ENCODE data around the gene ARHGAP6.

The ARHGAP6 gene

GRCh38 chrX:11148401-11148800 is 517.3 kb downstream of the ARHGAP6 start:
- Histone ChIP-seq H3K79me1 (ENCODE audit: low read depth, low read length) (no peaks in the 10 kb centered on the region), H2BK15ac (ENCODE audit: low read length) (no peak overlapping the region)
- WGBS, 2 donors (ENCODE audit: extremely low coverage in 2 of 2, insufficient read length in 2 of 2, insufficient replicate concordance in 1 of 2) = no CpG with 5 or more reads among the region's 7 CpGs

GRCh38 chrX:11146411-11146810 is 519.3 kb downstream of the ARHGAP6 start:
- Histone ChIP-seq H3K9me3 (replicated peaks in 1 of 2; ENCODE audit: control insufficient read depth in 2 of 2, insufficient read depth in 1 of 2, low read depth in 1 of 2, low read length in 2 of 2) (no peaks in the 10 kb centered on the region), H3K27me3 (ENCODE audit: control insufficient read depth in 3 of 3, insufficient read depth in 3 of 3, low read depth in 1 of 3, low read length in 3 of 3) (no peaks in the 10 kb centered on the region), H3K23ac (ENCODE audit: low read depth, low read length, poor library complexity) (no peak overlapping the region), H3K79me1 (ENCODE audit: low read depth, low read length) (no peaks in the 10 kb centered on the region), H3K4me1 (ENCODE audit: control insufficient read depth in 2 of 2, insufficient read depth in 1 of 2, low read depth in 1 of 2, low read length in 2 of 2) (peaks cover 0 to 2% of the 10 kb centered on the region in 2 donors), H3K9ac (ENCODE audit: low read depth, low read length, poor library complexity) (no peak overlapping the region), H2BK15ac (ENCODE audit: low read length) (no peak overlapping the region), H2BK120ac (ENCODE audit: low read depth, low read length) (no peak overlapping the region), H3K18ac (ENCODE audit: low read length) (no peak overlapping the region), H3K27ac (replicated peaks; ENCODE audit: low read length) (no peak overlapping the region), H4K91ac (ENCODE audit: low read depth, low read length, poor library complexity) (no peak overlapping the region), H2BK5ac (ENCODE audit: low read length) (no peak overlapping the region), H3K4me2 (ENCODE audit: insufficient read depth, low read length, poor library complexity, severe bottlenecking) (no peak overlapping the region), H2AK5ac (ENCODE audit: low read depth, low read length) (no peak overlapping the region), H2BK12ac (ENCODE audit: low read length) (no peak overlapping the region), H3K14ac (ENCODE audit: low read length) (no peak overlapping the region), H2AFZ (ENCODE audit: low read length) (no peak overlapping the region), H3K4ac (ENCODE audit: low read length) (no peak overlapping the region), H3K4me3 (ENCODE audit: low read length in 2 of 2) (no peak overlapping the region), H3K36me3 (replicated peaks in 1 of 2; ENCODE audit: control insufficient read depth in 2 of 2, insufficient read depth in 2 of 2, low read length in 2 of 2) (no peaks in the 10 kb centered on the region), H4K8ac (ENCODE audit: low read depth, low read length) (no peak overlapping the region)
- no peak for DNase-seq (ENCODE audit: low spot score)
- no CpG with 5 or more reads among the region's 1 CpG for WGBS, 2 donors (ENCODE audit: extremely low coverage in 2 of 2, insufficient read length in 2 of 2, insufficient replicate concordance in 1 of 2)

More at GRCh38 chrX:11148401-11148800, 517.3 kb downstream of the ARHGAP6 start:
- Histone ChIP-seq H3K27ac (replicated peaks; ENCODE audit: low read length) (no peak overlapping the region), H3K9me3 (replicated peaks in 1 of 2; ENCODE audit: control insufficient read depth in 2 of 2, insufficient read depth in 1 of 2, low read depth in 1 of 2, low read length in 2 of 2) (no peaks in the 10 kb centered on the region), H4K8ac (ENCODE audit: low read depth, low read length) (no peak overlapping the region), H2BK5ac (ENCODE audit: low read length) (no peak overlapping the region), H3K4me2 (ENCODE audit: insufficient read depth, low read length, poor library complexity, severe bottlenecking) (no peak overlapping the region), H3K4me3 (ENCODE audit: low read length in 2 of 2) (no peak overlapping the region), H2AK5ac (ENCODE audit: low read depth, low read length) (no peak overlapping the region), H3K4ac (ENCODE audit: low read length) (no peak overlapping the region), H3K4me1 (ENCODE audit: control insufficient read depth in 2 of 2, insufficient read depth in 1 of 2, low read depth in 1 of 2, low read length in 2 of 2) (peaks cover 1 to 2% of the 10 kb centered on the region in 2 donors), H4K91ac (ENCODE audit: low read depth, low read length, poor library complexity) (no peak overlapping the region), H3K14ac (ENCODE audit: low read length) (no peak overlapping the region), H3K9ac (ENCODE audit: low read depth, low read length, poor library complexity) (no peak overlapping the region), H3K18ac (ENCODE audit: low read length) (no peak overlapping the region), H2BK12ac (ENCODE audit: low read length) (no peak overlapping the region), H3K27me3 (ENCODE audit: control insufficient read depth in 3 of 3, insufficient read depth in 3 of 3, low read depth in 1 of 3, low read length in 3 of 3) (no peaks in the 10 kb centered on the region), H2BK120ac (ENCODE audit: low read depth, low read length) (no peak overlapping the region), H3K23ac (ENCODE audit: low read depth, low read length, poor library complexity) (no peak overlapping the region), H2AFZ (ENCODE audit: low read length) (no peak overlapping the region), H3K36me3 (replicated peaks in 1 of 2; ENCODE audit: control insufficient read depth in 2 of 2, insufficient read depth in 2 of 2, low read length in 2 of 2) (no peaks in the 10 kb centered on the region)
- DNase-seq (ENCODE audit: low spot score) = no peak

- no peaks in the 10 kb centered on the region for H3K36me3 ChIP-seq (replicated peaks in 1 of 2; ENCODE audit: control insufficient read depth in 2 of 2, insufficient read depth in 2 of 2, low read length in 2 of 2)
- WGBS, 2 donors (ENCODE audit: extremely low coverage in 2 of 2, insufficient read length in 2 of 2, insufficient replicate concordance in 1 of 2) = no CpG with 5 or more reads among the region's 20 CpGs
Measured at GRCh38 chrX:11143931-11144678, 521.6 kb downstream of the ARHGAP6 start.

GRCh38 chrX:11138498-11139390 is 527.0 kb downstream of the ARHGAP6 start:
- Histone ChIP-seq H2BK120ac (ENCODE audit: low read depth, low read length) (no peak overlapping the region), H3K14ac (ENCODE audit: low read length) (no peak overlapping the region), H3K4me3 (ENCODE audit: low read length in 2 of 2) (no peak overlapping the region), H3K27me3 (ENCODE audit: control insufficient read depth in 3 of 3, insufficient read depth in 3 of 3, low read depth in 1 of 3, low read length in 3 of 3) (no peaks in the 10 kb centered on the region), H3K79me1 (ENCODE audit: low read depth, low read length) (no peaks in the 10 kb centered on the region), H2AK5ac (ENCODE audit: low read depth, low read length) (no peak overlapping the region), H3K4ac (ENCODE audit: low read length) (no peak overlapping the region), H4K8ac (ENCODE audit: low read depth, low read length) (no peak overlapping the region), H3K4me1 (ENCODE audit: control insufficient read depth in 2 of 2, insufficient read depth in 1 of 2, low read depth in 1 of 2, low read length in 2 of 2) (no peaks in the 10 kb centered on the region), H3K9ac (ENCODE audit: low read depth, low read length, poor library complexity) (no peak overlapping the region), H2BK15ac (ENCODE audit: low read length) (no peak overlapping the region), H4K91ac (ENCODE audit: low read depth, low read length, poor library complexity) (no peak overlapping the region), H2BK5ac (ENCODE audit: low read length) (no peak overlapping the region), H3K18ac (ENCODE audit: low read length) (no peak overlapping the region), H3K27ac (replicated peaks; ENCODE audit: low read length) (no peak overlapping the region), H3K9me3 (replicated peaks in 1 of 2; ENCODE audit: control insufficient read depth in 2 of 2, insufficient read depth in 1 of 2, low read depth in 1 of 2, low read length in 2 of 2) (no peaks in the 10 kb centered on the region), H3K23ac (ENCODE audit: low read depth, low read length, poor library complexity) (no peak overlapping the region), H2AFZ (ENCODE audit: low read length) (no peak overlapping the region), H3K36me3 (replicated peaks in 1 of 2; ENCODE audit: control insufficient read depth in 2 of 2, insufficient read depth in 2 of 2, low read length in 2 of 2) (no peaks in the 10 kb centered on the region), H2BK12ac (ENCODE audit: low read length) (no peak overlapping the region), H3K4me2 (ENCODE audit: insufficient read depth, low read length, poor library complexity, severe bottlenecking) (no peak overlapping the region)
- no CpG with 5 or more reads among the region's 56 CpGs for WGBS, 2 donors (ENCODE audit: extremely low coverage in 2 of 2, insufficient read length in 2 of 2, insufficient replicate concordance in 1 of 2)
- no peak for DNase-seq (ENCODE audit: low spot score)

More at GRCh38 chrX:11143931-11144678, 521.6 kb downstream of the ARHGAP6 start:
- Histone ChIP-seq H2BK12ac (ENCODE audit: low read length) (no peak overlapping the region), H4K91ac (ENCODE audit: low read depth, low read length, poor library complexity) (no peak overlapping the region), H2BK5ac (ENCODE audit: low read length) (no peak overlapping the region), H3K4me3 (ENCODE audit: low read length in 2 of 2) (no peak overlapping the region), H3K23ac (ENCODE audit: low read depth, low read length, poor library complexity) (no peak overlapping the region), H4K8ac (ENCODE audit: low read depth, low read length) (no peak overlapping the region), H3K4me1 (ENCODE audit: control insufficient read depth in 2 of 2, insufficient read depth in 1 of 2, low read depth in 1 of 2, low read length in 2 of 2) (no peaks in the 10 kb centered on the region), H3K4ac (ENCODE audit: low read length) (no peak overlapping the region), H3K27me3 (ENCODE audit: control insufficient read depth in 3 of 3, insufficient read depth in 3 of 3, low read depth in 1 of 3, low read length in 3 of 3) (no peaks in the 10 kb centered on the region), H2BK120ac (ENCODE audit: low read depth, low read length) (no peak overlapping the region), H3K9me3 (replicated peaks in 1 of 2; ENCODE audit: control insufficient read depth in 2 of 2, insufficient read depth in 1 of 2, low read depth in 1 of 2, low read length in 2 of 2) (no peaks in the 10 kb centered on the region), H3K9ac (ENCODE audit: low read depth, low read length, poor library complexity) (no peak overlapping the region), H3K79me1 (ENCODE audit: low read depth, low read length) (no peaks in the 10 kb centered on the region), H3K18ac (ENCODE audit: low read length) (no peak overlapping the region), H3K27ac (replicated peaks; ENCODE audit: low read length) (no peak overlapping the region), H2BK15ac (ENCODE audit: low read length) (no peak overlapping the region), H3K4me2 (ENCODE audit: insufficient read depth, low read length, poor library complexity, severe bottlenecking) (no peak overlapping the region), H2AK5ac (ENCODE audit: low read depth, low read length) (no peak overlapping the region), H3K14ac (ENCODE audit: low read length) (no peak overlapping the region), H2AFZ (ENCODE audit: low read length) (no peak overlapping the region)
- peak; percentile 63 for DNase-seq (ENCODE audit: low spot score)
